Body of pancreas (tissue), 4 donors: Measurements from ENCODE around the gene ARSG. TPM values are rescaled to one million over a fixed set of nuclear protein-coding genes. Genes with fewer than 3 reads are reported as not detected.
"Not testable (repeated sequence)": the region's sequence is repeated elsewhere in the genome, so short reads cannot be mapped to it uniquely, and the experiment has no call there.

Source experiments
- ATAC-seq: fragments of 150-250 bp; one replicate; pipeline ENCODE4 v1.9.1; 2016
- DNase-seq, 4 donors: peaks; one replicate each; pipeline ENCODE4 v3.0.0-alpha.2; 2019
- H3K27ac ChIP-seq, 4 donors: fragments of 200-600 bp; sonication (generic); 1 replicate in 3 of 4; 2 replicates in 1 of 4; pipeline versions ENCODE4 v1.5.1 to v1.6.1; 2016 to 2019; ENCODE audit warnings: mild to moderate bottlenecking in 1 of 4, mixed read lengths in 1 of 4, moderate library complexity in 1 of 4
- H3K27me3 ChIP-seq, 2 donors: fragments of 200-600 bp; sonication (generic); one replicate each; pipeline ENCODE4 v1.6.0; 2016; ENCODE audit warnings: mild to moderate bottlenecking in 1 of 2
- H3K36me3 ChIP-seq, 2 donors: fragments of 200-600 bp; sonication (generic); replicated peaks in 1 of 2; 2 replicates each; pipeline ENCODE4 v1.5.1; 2016; ENCODE audit warnings: low read depth in 2 of 2; ENCODE audit not compliant: insufficient read depth in 1 of 2
- H3K4me1 ChIP-seq: fragments of 200-600 bp; sonication (generic); one replicate; pipeline ENCODE4 v1.6.0; 2016
- H3K4me3 ChIP-seq, 2 donors: fragments of 200-600 bp; sonication (generic); 1 replicate in 1 of 2; 2 replicates in 1 of 2; pipeline ENCODE4 v1.5.1; 2016 to 2019
- H3K9me3 ChIP-seq, 3 donors: fragments of 200-600 bp; sonication (generic); 1 replicate in 2 of 3; 2 replicates in 1 of 3; pipeline ENCODE4 v1.5.1; 2016
- POLR2A ChIP-seq, 3 donors: fragments of 450-650 bp; IDR thresholded peaks; one replicate each; pipeline ENCODE4 v1.6.1; 2016; ENCODE audit warnings: antibody characterized with exemption in 3 of 3, mild to moderate bottlenecking in 2 of 3
- WGBS, 2 donors: methylation state at CpG; one replicate each; pipeline ENCODE4 v1.1.5; 2017; 5-methylcytosine and 5-hydroxymethylcytosine counted together
- intact Hi-C: fragments of 100-400 bp; cut with DNase I; formaldehyde crosslinking; loops from one replicate; pipeline ENCODE4 v1.15.1; 2023
- total RNA-seq, 2 donors: library from RNA; depleted of rRNA; stranded (reverse); fragments of >200 nt; gene quantifications; one replicate each; pipeline ENCODE4 v1.1.0, GENCODE V29; 2016
- TF ChIP-seq, protein P1 (sequence below), 7 experiments: fragments of 450-650 bp in 4 of 7; fragments of 200-600 bp in 3 of 7; sonication (generic) in 3 of 7; IDR thresholded peaks; one replicate each; pipeline ENCODE4 v1.5.1; 2016 to 2019; ENCODE audit warnings: antibody characterized with exemption in 7 of 7

The ARSG gene
- total RNA-seq, 2 donors from 2014 or later, result 0.52 to 1.6 TPM

DNA sequence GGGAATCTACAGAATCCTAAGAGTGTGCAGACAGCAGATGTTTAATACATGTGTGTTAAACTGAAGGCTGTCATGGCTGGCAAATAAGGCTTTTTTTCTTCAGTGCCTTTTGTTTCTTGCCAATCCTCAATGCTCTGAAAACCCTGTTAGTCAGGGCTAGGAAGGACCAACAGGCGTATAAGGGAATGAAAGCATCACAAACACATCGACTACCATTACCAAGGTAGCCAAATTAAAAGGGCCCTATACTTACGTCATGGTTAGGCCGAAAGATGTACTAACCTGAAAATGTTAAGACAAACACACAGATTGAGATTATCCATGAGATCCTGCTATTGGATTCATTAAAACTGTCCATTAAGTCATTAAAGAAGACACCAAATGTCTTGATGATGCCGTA is 13.5 kb upstream of the ARSG start:
- Histone ChIP-seq H3K9me3 (no peaks in the 10 kb centered on the region), H3K27ac (no peak overlapping the region), H3K27me3 (no peaks in the 10 kb centered on the region), H3K4me3 (no peak overlapping the region), H3K4me1 (no peaks in the 10 kb centered on the region), H3K36me3 (no peaks in the 10 kb centered on the region)
- 96 to 98% methylated on average over 5 of the region's 5 CpGs for WGBS, 2 donors
- ATAC-seq (no peak), DNase-seq (no peak)
- TF ChIP-seq, protein P1, sequence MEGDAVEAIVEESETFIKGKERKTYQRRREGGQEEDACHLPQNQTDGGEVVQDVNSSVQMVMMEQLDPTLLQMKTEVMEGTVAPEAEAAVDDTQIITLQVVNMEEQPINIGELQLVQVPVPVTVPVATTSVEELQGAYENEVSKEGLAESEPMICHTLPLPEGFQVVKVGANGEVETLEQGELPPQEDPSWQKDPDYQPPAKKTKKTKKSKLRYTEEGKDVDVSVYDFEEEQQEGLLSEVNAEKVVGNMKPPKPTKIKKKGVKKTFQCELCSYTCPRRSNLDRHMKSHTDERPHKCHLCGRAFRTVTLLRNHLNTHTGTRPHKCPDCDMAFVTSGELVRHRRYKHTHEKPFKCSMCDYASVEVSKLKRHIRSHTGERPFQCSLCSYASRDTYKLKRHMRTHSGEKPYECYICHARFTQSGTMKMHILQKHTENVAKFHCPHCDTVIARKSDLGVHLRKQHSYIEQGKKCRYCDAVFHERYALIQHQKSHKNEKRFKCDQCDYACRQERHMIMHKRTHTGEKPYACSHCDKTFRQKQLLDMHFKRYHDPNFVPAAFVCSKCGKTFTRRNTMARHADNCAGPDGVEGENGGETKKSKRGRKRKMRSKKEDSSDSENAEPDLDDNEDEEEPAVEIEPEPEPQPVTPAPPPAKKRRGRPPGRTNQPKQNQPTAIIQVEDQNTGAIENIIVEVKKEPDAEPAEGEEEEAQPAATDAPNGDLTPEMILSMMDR (IDR thresholded peaks at IDR 0.05), result no peak
- no peak for TF ChIP-seq POLR2A (IDR thresholded peaks at IDR 0.05)
- intact Hi-C loops, result no loop called here

DNA sequence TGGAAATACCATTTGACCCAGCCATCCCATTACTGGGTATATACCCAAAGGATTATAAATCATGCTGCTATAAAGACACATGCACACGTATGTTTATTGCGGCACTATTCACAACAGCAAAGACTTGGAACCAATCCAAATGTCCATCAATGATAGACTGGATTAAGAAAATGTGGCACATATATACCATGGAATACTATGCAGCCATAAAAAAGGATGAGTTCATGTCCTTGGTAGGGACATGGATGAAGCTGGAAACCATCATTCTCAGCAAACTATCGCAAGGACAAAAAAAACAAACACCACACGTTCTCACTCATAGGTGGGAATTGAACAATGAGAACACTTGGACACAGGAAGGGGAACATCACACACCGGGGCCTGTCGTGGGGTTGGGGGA is 9.3 kb upstream of the ARSG start:
- intact Hi-C loops, H3K27ac ChIP-seq, H3K4me3 ChIP-seq, H3K9me3 ChIP-seq, DNase-seq, H3K27me3 ChIP-seq, H3K4me1 ChIP-seq, H3K36me3 ChIP-seq, ATAC-seq: not testable (repeated sequence)
- 61 to 89% methylated on average over 4 to 6 of the region's 6 CpGs for WGBS, 2 donors

DNA sequence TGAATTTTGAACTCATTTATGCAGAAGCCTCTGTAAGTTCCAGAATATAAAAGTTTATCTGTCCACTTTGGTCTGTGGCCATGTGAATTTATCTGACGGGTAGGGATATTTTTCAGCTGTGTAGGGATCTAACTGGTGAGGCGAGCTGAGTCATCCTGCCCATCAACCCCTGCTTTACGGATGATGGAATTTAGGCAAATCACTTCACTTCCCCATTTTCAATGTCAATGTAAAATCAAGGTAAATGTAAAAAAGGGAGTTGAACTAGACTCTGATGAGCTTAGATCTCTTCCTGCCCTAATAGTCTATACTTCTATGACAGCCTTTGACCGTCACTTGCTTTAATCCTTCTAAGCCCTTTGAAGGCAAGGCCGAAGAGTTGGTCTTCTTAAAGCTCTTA is 2.9 kb upstream of the ARSG start:
- 69 to 74% methylated on average over 5 of the region's 5 CpGs for WGBS, 2 donors
- Histone ChIP-seq H3K9me3 (no peaks in the 10 kb centered on the region), H3K27me3 (peaks cover 0 to 15% of the 10 kb centered on the region in 2 donors), H3K27ac (peak overlapping the region in 1 of 4 donors; percentile 41), H3K4me3 (no peak overlapping the region), H3K4me1 (peaks cover 23% of the 10 kb centered on the region), H3K36me3 (no peaks in the 10 kb centered on the region)
- intact Hi-C loops, result no loop called here
- no peak for ATAC-seq
- TF ChIP-seq, protein P1 (IDR thresholded peaks at IDR 0.05), result no peak
- TF ChIP-seq POLR2A (IDR thresholded peaks at IDR 0.05), result no peak
- peak in 1 of 4 donors; percentile 39 for DNase-seq

GRCh38 chr17:68288804-68289203 is 2.5 kb upstream of the ARSG start:
- peak in 1 of 4 donors; percentile 41 for DNase-seq
- whole genome bisulfite sequencing, 2 donors, result 73 to 92% methylated on average over 7 of the region's 7 CpGs
- intact Hi-C loops, result no loop called here
- Histone ChIP-seq H3K27ac (peak overlapping the region in 1 of 4 donors; percentile 41), H3K4me1 (peaks cover 23% of the 10 kb centered on the region), H3K4me3 (no peak overlapping the region), H3K9me3 (no peaks in the 10 kb centered on the region), H3K36me3 (no peaks in the 10 kb centered on the region), H3K27me3 (peaks cover 0 to 15% of the 10 kb centered on the region in 2 donors)
- TF ChIP-seq POLR2A (IDR thresholded peaks at IDR 0.05), result no peak
- TF ChIP-seq, protein P1 (IDR thresholded peaks at IDR 0.05), result no peak
- ATAC-seq, result no peak

GRCh38 chr17:68289473-68289872 is 1.8 kb upstream of the ARSG start:
- Histone ChIP-seq H3K36me3 (no peaks in the 10 kb centered on the region), H3K27me3 (peaks cover 0 to 15% of the 10 kb centered on the region in 2 donors), H3K4me3 (no peak overlapping the region), H3K9me3 (no peaks in the 10 kb centered on the region), H3K27ac (no peak overlapping the region), H3K4me1 (peaks cover 23% of the 10 kb centered on the region)
- intact Hi-C loops, result no loop called here
- no peak for TF ChIP-seq POLR2A (IDR thresholded peaks at IDR 0.05)
- TF ChIP-seq, protein P1 (IDR thresholded peaks at IDR 0.05), result no peak
- DNase-seq (no peak), ATAC-seq (no peak)
- WGBS, 2 donors, result 83 to 91% methylated on average over 7 of the region's 7 CpGs
